GM12865 (cell line): Measurements from ENCODE around the gene SHH.

Source experiments
- DNase-seq: peaks from one replicate; pipeline ENCODE4 v3.0.0; 2010; ENCODE audit warnings: low read depth
- H3K4me3 ChIP-seq: 2 replicates; pipeline ENCODE4 v1.5.1; 2011; ENCODE audit warnings: mild to moderate bottlenecking, low read depth, low read length, control low read depth
- CTCF ChIP-seq: IDR thresholded peaks from 2 replicates; pipeline ENCODE4 v1.5.1; 2011; ENCODE audit warnings: low read length, control low read depth, low read depth, inconsistent platforms; ENCODE audit not compliant: insufficient read depth; ENCODE audit errors: missing control alignments

Gene SHH

GRCh38 chr7:155847821-155848435, 35.7 kb upstream of the SHH start:
- H3K4me3 ChIP-seq = no peak overlapping the region
- no peak for TF ChIP-seq CTCF
- DNase-seq = no peak

GRCh38 chr7:155846936-155847335, 34.7 kb upstream of the SHH start:
- TF ChIP-seq CTCF = no peak
- H3K4me3 ChIP-seq = no peak overlapping the region
- DNase-seq = no peak

GRCh38 chr7:155846156-155846555, 33.9 kb upstream of the SHH start:
- no peak overlapping the region for H3K4me3 ChIP-seq
- no peak for DNase-seq
- TF ChIP-seq CTCF = no peak

GRCh38 chr7:155845226-155845625, 33.0 kb upstream of the SHH start:
- TF ChIP-seq CTCF = no peak
- no peak for DNase-seq
- H3K4me3 ChIP-seq = no peak overlapping the region

GRCh38 chr7:155844526-155844925, 32.3 kb upstream of the SHH start:
- TF ChIP-seq CTCF = no peak

GRCh38 chr7:155844019-155844453, 31.8 kb upstream of the SHH start:
- no peak for DNase-seq
- no peak for TF ChIP-seq CTCF
- no peak overlapping the region for H3K4me3 ChIP-seq

More at GRCh38 chr7:155844526-155844925, 32.3 kb upstream of the SHH start:
- no peak for DNase-seq
- no peak overlapping the region for H3K4me3 ChIP-seq

GRCh38 chr7:155843426-155844018, 31.3 kb upstream of the SHH start:
- no peak overlapping the region for H3K4me3 ChIP-seq
- no peak for TF ChIP-seq CTCF
- no peak for DNase-seq
